ENCODE measurements around the gene TSSC4. TPM values are rescaled to one million over a fixed set of nuclear protein-coding genes. Genes with fewer than 3 reads are reported as not detected.

The TSSC4 gene
- total and polyA plus RNA-seq, 2 of the 13 experiments (the other 11 are each of a cell fraction or from before 2014, with no cell fraction given): 16.2 to 58.6 TPM

- TF ChIP-seq ZMAT3 (CRISPR knock-in tag; conservative IDR thresholded peaks at IDR 0.05): 0 out of 2 replicates have a peak, but pooled peaks have one; percentile 6
- TF ChIP-seq, protein P1, sequence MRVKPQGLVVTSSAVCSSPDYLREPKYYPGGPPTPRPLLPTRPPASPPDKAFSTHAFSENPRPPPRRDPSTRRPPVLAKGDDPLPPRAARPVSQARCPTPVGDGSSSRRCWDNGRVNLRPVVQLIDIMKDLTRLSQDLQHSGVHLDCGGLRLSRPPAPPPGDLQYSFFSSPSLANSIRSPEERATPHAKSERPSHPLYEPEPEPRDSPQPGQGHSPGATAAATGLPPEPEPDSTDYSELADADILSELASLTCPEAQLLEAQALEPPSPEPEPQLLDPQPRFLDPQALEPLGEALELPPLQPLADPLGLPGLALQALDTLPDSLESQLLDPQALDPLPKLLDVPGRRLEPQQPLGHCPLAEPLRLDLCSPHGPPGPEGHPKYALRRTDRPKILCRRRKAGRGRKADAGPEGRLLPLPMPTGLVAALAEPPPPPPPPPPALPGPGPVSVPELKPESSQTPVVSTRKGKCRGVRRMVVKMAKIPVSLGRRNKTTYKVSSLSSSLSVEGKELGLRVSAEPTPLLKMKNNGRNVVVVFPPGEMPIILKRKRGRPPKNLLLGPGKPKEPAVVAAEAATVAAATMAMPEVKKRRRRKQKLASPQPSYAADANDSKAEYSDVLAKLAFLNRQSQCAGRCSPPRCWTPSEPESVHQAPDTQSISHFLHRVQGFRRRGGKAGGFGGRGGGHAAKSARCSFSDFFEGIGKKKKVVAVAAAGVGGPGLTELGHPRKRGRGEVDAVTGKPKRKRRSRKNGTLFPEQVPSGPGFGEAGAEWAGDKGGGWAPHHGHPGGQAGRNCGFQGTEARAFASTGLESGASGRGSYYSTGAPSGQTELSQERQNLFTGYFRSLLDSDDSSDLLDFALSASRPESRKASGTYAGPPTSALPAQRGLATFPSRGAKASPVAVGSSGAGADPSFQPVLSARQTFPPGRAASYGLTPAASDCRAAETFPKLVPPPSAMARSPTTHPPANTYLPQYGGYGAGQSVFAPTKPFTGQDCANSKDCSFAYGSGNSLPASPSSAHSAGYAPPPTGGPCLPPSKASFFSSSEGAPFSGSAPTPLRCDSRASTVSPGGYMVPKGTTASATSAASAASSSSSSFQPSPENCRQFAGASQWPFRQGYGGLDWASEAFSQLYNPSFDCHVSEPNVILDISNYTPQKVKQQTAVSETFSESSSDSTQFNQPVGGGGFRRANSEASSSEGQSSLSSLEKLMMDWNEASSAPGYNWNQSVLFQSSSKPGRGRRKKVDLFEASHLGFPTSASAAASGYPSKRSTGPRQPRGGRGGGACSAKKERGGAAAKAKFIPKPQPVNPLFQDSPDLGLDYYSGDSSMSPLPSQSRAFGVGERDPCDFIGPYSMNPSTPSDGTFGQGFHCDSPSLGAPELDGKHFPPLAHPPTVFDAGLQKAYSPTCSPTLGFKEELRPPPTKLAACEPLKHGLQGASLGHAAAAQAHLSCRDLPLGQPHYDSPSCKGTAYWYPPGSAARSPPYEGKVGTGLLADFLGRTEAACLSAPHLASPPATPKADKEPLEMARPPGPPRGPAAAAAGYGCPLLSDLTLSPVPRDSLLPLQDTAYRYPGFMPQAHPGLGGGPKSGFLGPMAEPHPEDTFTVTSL (CRISPR knock-in tag; IDR thresholded peaks at IDR 0.05; ENCODE audit: borderline replicate concordance): peak; percentile 33; the same call in 1 of the 2 replicates
- TF ChIP-seq ZNF83 (CRISPR knock-in tag; IDR thresholded peaks at IDR 0.05; ENCODE audit: borderline replicate concordance): no peak
- TF ChIP-seq SIN3B (IDR thresholded peaks at IDR 0.05; ENCODE audit: low read length): no peak
- no peak for TF ChIP-seq HMG20B (CRISPR knock-in tag; conservative IDR thresholded peaks at IDR 0.05)
- no peak for TF ChIP-seq ZSCAN30 (CRISPR knock-in tag; IDR thresholded peaks at IDR 0.05)
- TF ChIP-seq SP2 (CRISPR knock-in tag; IDR thresholded peaks at IDR 0.05): no peak
Observed at GRCh38 chr11:2410616-2411015, 10.1 kb downstream of the TSSC4 start (continued).

Measured in HepG2 (cell line).